Globus pallidus (tissue), 1 donor: Measurements from ENCODE around the gene SLC26A9.
"Not testable (repeated sequence)": the region's sequence is repeated elsewhere in the genome, so short reads cannot be mapped to it uniquely, and the experiment has no call there.

Experiments
- DNase-seq: peaks from one replicate; pipeline ENCODE4 v3.0.0-alpha.2; 2015; ENCODE audit warnings: low spot score

Gene SLC26A9

GRCh38 chr1:205924460-205924790, 18.8 kb downstream of the SLC26A9 start:
- no peak for DNase-seq

GRCh38 chr1:205923651-205924459, 19.4 kb downstream of the SLC26A9 start:
- DNase-seq, result no peak

GRCh38 chr1:205922806-205923205, 20.4 kb downstream of the SLC26A9 start:
- no peak for DNase-seq

GRCh38 chr1:205922314-205922713, 20.9 kb downstream of the SLC26A9 start:
- no peak for DNase-seq

GRCh38 chr1:205921570-205921909, 21.7 kb downstream of the SLC26A9 start:
- DNase-seq, result no peak

- DNase-seq, result no peak
Measured at GRCh38 chr1:205920861-205921569, 22.2 kb downstream of the SLC26A9 start.

- DNase-seq, result peak; percentile 48
Measured at GRCh38 chr1:205920159-205920558, 23.1 kb downstream of the SLC26A9 start.

- peak; percentile 90 for DNase-seq
Measured at GRCh38 chr1:205918955-205919746, 24.1 kb downstream of the SLC26A9 start.

- no peak for DNase-seq
Measured at GRCh38 chr1:205917466-205918238, 25.6 kb downstream of the SLC26A9 start.

GRCh38 chr1:205916541-205916940, 26.7 kb downstream of the SLC26A9 start:
- no peak for DNase-seq

GRCh38 chr1:205915354-205915990, 27.8 kb downstream of the SLC26A9 start:
- no peak for DNase-seq

- DNase-seq, result no peak
Measured at GRCh38 chr1:205914730-205915129, 28.5 kb downstream of the SLC26A9 start.

GRCh38 chr1:205914155-205914507, 29.1 kb downstream of the SLC26A9 start:
- no peak for DNase-seq

GRCh38 chr1:205913451-205914154, 29.7 kb downstream of the SLC26A9 start:
- no peak for DNase-seq

- no peak for DNase-seq
Measured at GRCh38 chr1:205907794-205908193, 35.5 kb downstream of the SLC26A9 start.

- DNase-seq, result not testable (repeated sequence)
Measured at GRCh38 chr1:205905095-205905494, 38.2 kb downstream of the SLC26A9 start.

- no peak for DNase-seq
Measured at GRCh38 chr1:205896351-205896750, 46.9 kb downstream of the SLC26A9 start.

GRCh38 chr1:205894119-205894518, 49.1 kb downstream of the SLC26A9 start:
- not testable (repeated sequence) for DNase-seq

- not testable (repeated sequence) for DNase-seq
Measured at GRCh38 chr1:205892175-205892574, 51.1 kb downstream of the SLC26A9 start.

- not testable (repeated sequence) for DNase-seq
Measured at GRCh38 chr1:205891481-205891880, 51.8 kb downstream of the SLC26A9 start.

GRCh38 chr1:205890631-205891030, 52.6 kb downstream of the SLC26A9 start:
- not testable (repeated sequence) for DNase-seq
